HL-60 (cell line): ENCODE data around the gene CNTNAP2.

ENCODE experiments used
- CTCF ChIP-seq: IDR thresholded peaks from one replicate; pipeline ENCODE4 v1.5.1; 2011; ENCODE audit warnings: low read length, control low read depth, inconsistent platforms; ENCODE audit not compliant: insufficient read depth
- GABPA ChIP-seq: IDR thresholded peaks from 2 replicates; pipeline ENCODE4 v1.6.1; 2012; ENCODE audit warnings: low read depth
- POLR2AphosphoS5 ChIP-seq: IDR thresholded peaks from 2 replicates; pipeline ENCODE4 v1.6.1; 2012; ENCODE audit warnings: low read depth
- REST ChIP-seq: IDR thresholded peaks from 2 replicates; pipeline ENCODE4 v1.6.1; 2012; ENCODE audit warnings: low read depth; ENCODE audit not compliant: insufficient replicate concordance
- SPI1 ChIP-seq: IDR thresholded peaks from 2 replicates; pipeline ENCODE4 v1.6.1; 2012; ENCODE audit warnings: low read depth, mild to moderate bottlenecking, borderline replicate concordance

GRCh38 chr7:146201945-146202344 lies 85.3 kb downstream of the CNTNAP2 start:
- TF ChIP-seq CTCF: no peak
- TF ChIP-seq POLR2AphosphoS5: no peak
- TF ChIP-seq REST: no peak
- no peak for TF ChIP-seq GABPA
- no peak for TF ChIP-seq SPI1
